ENCODE measurements around the gene QPCTL.

DNA sequence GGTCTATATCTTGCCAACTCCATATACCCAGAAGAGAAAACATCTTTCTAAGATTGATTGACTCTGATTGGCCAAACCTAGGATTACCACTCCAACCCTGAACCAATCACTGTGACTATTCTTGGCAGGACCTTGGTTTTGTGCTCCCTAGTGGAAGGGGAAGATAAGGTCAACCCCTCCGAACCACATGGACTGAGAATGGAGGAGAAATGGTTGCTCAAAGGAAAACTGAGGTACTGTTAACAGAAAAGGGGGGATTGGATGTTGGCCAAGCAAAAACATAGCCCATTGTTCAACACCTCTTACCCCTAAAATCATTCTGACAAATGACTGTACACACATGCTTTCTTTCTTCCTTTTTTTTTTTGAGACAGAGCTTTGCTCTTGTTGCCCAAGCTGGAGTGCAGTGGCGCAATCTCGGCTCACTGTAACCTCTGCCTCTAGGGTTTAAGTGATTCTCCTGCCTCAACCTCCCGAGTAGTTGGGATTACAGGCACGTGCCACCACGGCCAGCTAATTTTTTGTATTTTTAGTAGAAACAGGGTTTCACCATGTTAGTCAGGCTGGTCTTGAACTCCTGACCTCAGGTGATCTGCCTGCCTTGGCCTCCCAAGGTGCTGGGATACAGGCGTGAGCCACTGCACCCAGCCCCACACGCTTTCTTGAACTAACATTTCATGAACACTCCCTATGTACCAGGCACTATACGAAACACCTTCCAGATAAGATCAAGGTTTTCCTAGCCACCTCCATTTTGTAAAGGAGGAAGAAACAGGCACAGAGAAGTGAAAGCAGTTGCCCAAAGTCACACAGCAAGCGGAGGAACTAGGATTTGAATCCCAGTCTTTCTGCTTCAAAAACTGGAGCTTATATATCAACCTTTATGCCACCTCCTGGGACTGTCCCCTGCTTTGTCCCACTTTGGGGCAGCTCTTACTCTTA is 47.3 kb downstream of the QPCTL start:
- TF ChIP-seq EP300 (IDR thresholded peaks at IDR 0.05) (no peak), POLR2A (IDR thresholded peaks at IDR 0.05) (no peak), POLR2AphosphoS5 (IDR thresholded peaks at IDR 0.05) (no peak)
- TF ChIP-seq, protein P1, sequence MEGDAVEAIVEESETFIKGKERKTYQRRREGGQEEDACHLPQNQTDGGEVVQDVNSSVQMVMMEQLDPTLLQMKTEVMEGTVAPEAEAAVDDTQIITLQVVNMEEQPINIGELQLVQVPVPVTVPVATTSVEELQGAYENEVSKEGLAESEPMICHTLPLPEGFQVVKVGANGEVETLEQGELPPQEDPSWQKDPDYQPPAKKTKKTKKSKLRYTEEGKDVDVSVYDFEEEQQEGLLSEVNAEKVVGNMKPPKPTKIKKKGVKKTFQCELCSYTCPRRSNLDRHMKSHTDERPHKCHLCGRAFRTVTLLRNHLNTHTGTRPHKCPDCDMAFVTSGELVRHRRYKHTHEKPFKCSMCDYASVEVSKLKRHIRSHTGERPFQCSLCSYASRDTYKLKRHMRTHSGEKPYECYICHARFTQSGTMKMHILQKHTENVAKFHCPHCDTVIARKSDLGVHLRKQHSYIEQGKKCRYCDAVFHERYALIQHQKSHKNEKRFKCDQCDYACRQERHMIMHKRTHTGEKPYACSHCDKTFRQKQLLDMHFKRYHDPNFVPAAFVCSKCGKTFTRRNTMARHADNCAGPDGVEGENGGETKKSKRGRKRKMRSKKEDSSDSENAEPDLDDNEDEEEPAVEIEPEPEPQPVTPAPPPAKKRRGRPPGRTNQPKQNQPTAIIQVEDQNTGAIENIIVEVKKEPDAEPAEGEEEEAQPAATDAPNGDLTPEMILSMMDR (IDR thresholded peaks at IDR 0.05): no peak
